DND-41 (cell line): ENCODE results near the gene NTSR1.

Source experiments
- EZH2 ChIP-seq: IDR thresholded peaks from 3 replicates; pipeline ENCODE4 v1.6.1; 2012; ENCODE audit warnings: borderline replicate concordance, low read depth, mild to moderate bottlenecking, moderate library complexity, low read length, inconsistent platforms; ENCODE audit not compliant: severe bottlenecking
- TF ChIP-seq, protein P1 (sequence below): IDR thresholded peaks from 2 replicates; pipeline ENCODE4 v1.5.1; 2012; ENCODE audit warnings: borderline replicate concordance, low read length, moderate library complexity, mild to moderate bottlenecking; ENCODE audit not compliant: poor library complexity, severe bottlenecking; ENCODE audit errors: extremely low read depth

- TF ChIP-seq, protein P1, sequence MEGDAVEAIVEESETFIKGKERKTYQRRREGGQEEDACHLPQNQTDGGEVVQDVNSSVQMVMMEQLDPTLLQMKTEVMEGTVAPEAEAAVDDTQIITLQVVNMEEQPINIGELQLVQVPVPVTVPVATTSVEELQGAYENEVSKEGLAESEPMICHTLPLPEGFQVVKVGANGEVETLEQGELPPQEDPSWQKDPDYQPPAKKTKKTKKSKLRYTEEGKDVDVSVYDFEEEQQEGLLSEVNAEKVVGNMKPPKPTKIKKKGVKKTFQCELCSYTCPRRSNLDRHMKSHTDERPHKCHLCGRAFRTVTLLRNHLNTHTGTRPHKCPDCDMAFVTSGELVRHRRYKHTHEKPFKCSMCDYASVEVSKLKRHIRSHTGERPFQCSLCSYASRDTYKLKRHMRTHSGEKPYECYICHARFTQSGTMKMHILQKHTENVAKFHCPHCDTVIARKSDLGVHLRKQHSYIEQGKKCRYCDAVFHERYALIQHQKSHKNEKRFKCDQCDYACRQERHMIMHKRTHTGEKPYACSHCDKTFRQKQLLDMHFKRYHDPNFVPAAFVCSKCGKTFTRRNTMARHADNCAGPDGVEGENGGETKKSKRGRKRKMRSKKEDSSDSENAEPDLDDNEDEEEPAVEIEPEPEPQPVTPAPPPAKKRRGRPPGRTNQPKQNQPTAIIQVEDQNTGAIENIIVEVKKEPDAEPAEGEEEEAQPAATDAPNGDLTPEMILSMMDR = no peak
- no peak for TF ChIP-seq EZH2
Measured at GRCh38 chr20:62726716-62727583, 18.3 kb downstream of the NTSR1 start.
